Central memory CD4-positive, alpha-beta T cell (primary cell): ENCODE results near the gene SMPD4.
"Not testable (repeated sequence)": the region's sequence is repeated elsewhere in the genome, so short reads cannot be mapped to it uniquely, and the experiment has no call there.

ENCODE experiments used
- DNase-seq: peaks from one replicate; pipeline ENCODE4 v3.0.0; 2022

Gene SMPD4

GRCh38 chr2:130156624-130157004 is 24.8 kb downstream of the SMPD4 start:
- DNase-seq, result no peak

- not testable (repeated sequence) for DNase-seq
These were observed 25.3 kb downstream of the SMPD4 start for GRCh38 chr2:130155956-130156623.

GRCh38 chr2:130154773-130155765 is 26.3 kb downstream of the SMPD4 start:
- no peak for DNase-seq

- not testable (repeated sequence) for DNase-seq
These were observed 27.0 kb downstream of the SMPD4 start for GRCh38 chr2:130154423-130154770.

- DNase-seq, result not testable (repeated sequence)
These were observed 27.5 kb downstream of the SMPD4 start for GRCh38 chr2:130153721-130154422.

- DNase-seq, result no peak
These were observed 28.4 kb downstream of the SMPD4 start for GRCh38 chr2:130152816-130153595.

GRCh38 chr2:130152136-130152815 is 29.1 kb downstream of the SMPD4 start:
- not testable (repeated sequence) for DNase-seq

- DNase-seq, result not testable (repeated sequence)
These were observed 30.3 kb downstream of the SMPD4 start for GRCh38 chr2:130151145-130151512.

- DNase-seq, result no peak
These were observed 30.9 kb downstream of the SMPD4 start for GRCh38 chr2:130150181-130151144.

GRCh38 chr2:130148515-130148914 is 32.9 kb downstream of the SMPD4 start:
- not testable (repeated sequence) for DNase-seq

GRCh38 chr2:130145006-130145414 is 36.4 kb downstream of the SMPD4 start, which contains the start of gene CCDC74B:
Gene CCDC74B (minus strand): TSS chr2:130145112. CDS start chr2:130144996, 116 bp downstream.
- DNase-seq, result peak; percentile 49

- DNase-seq, result not testable (repeated sequence)
These were observed 37.9 kb downstream of the SMPD4 start for GRCh38 chr2:130143266-130144039.

- DNase-seq, result not testable (repeated sequence)
These were observed 38.8 kb downstream of the SMPD4 start for GRCh38 chr2:130142396-130143265.

GRCh38 chr2:130141645-130142370 is 39.6 kb downstream of the SMPD4 start:
- DNase-seq, result not testable (repeated sequence)

- not testable (repeated sequence) for DNase-seq
These were observed 40.4 kb downstream of the SMPD4 start for GRCh38 chr2:130141002-130141401.

GRCh38 chr2:130140516-130140915 is 40.9 kb downstream of the SMPD4 start:
- not testable (repeated sequence) for DNase-seq
